HG03025 (cell line): Measurements from ENCODE around the gene USP13.
"Not testable (repeated sequence)": the region's sequence is repeated elsewhere in the genome, so short reads cannot be mapped to it uniquely, and the experiment has no call there.

Experiments
- ATAC-seq: cut with Tn5 transposase; IDR thresholded peaks from one replicate; pipeline ENCODE4 v1.9.1; 2021; ENCODE audit warnings: mild to moderate bottlenecking, moderate library complexity; ENCODE audit not compliant: unreplicated experiment, low FRiP score

The USP13 gene

DNA sequence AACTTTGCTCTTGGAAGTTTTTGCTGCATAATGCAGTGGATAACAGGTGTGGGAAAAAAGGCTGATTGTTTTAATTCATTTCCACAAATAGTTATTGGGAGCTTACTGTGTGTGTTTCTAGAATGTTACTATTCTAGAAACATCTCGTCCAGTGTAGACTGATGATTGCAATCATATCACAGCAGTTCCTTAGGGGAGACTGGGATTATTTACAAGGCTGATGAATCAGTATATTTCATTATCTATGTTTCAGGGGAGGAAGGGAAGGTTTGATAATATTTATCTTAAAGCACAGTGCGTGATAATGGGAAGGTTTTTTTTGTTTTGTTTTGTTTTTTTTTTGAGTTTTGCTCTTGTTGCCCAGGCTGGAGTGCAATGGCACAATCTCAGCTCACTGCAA is 2.4 kb downstream of the USP13 start:
- no peak for ATAC-seq

- no peak for ATAC-seq
These were observed 5.8 kb downstream of the USP13 start for GRCh38 chr3:179658606-179659005.

DNA sequence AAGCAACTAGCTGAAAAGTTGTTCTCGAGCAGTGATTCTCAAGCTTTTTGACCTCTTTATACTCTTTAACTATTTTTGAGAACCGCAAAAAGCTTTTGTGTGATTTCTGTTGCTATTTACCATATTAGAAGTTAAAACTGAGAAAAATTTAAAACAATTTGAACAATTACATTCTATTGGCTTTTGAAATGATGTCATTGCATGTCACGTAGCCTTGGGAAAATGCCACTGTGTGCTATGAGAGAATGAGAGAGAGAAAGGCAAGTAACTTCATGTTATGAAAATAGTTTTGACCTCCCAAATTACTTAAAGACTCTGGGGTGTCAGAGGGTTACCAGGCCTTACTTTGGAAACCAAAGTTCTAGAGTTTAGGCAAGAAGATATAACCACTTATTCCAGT is 8.0 kb downstream of the USP13 start:
- no peak for ATAC-seq

GRCh38 chr3:179661777-179662176 is 8.9 kb downstream of the USP13 start:
- no peak for ATAC-seq

DNA sequence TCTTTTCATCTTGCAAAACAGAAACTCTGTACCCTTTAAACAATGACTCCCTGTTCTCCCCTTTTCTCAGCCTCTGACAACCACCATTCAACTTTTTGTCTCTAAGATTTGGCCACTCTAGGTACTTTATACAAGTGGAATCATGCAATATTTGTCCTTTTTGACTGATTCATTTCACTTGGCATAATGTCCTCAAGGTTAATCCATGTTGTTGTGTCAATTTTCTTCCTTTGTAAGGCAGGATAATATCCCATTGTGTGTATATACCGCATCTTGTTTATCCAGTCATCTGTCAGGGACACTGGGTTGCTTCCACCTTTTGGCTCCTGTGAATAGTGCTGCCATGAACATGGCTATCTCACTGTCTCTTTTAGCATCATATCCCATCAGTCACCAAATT is 10.3 kb downstream of the USP13 start:
- no peak for ATAC-seq

- no peak for ATAC-seq
These were observed 13.2 kb downstream of the USP13 start for GRCh38 chr3:179666030-179666429.

- ATAC-seq = no peak
These were observed 13.7 kb downstream of the USP13 start for GRCh38 chr3:179666436-179667035.

GRCh38 chr3:179668429-179668828 is 15.6 kb downstream of the USP13 start:
- ATAC-seq = no peak

- no peak for ATAC-seq
These were observed 17.5 kb downstream of the USP13 start for GRCh38 chr3:179670311-179670710.

- no peak for ATAC-seq
These were observed 18.5 kb downstream of the USP13 start for GRCh38 chr3:179671309-179671708.

DNA sequence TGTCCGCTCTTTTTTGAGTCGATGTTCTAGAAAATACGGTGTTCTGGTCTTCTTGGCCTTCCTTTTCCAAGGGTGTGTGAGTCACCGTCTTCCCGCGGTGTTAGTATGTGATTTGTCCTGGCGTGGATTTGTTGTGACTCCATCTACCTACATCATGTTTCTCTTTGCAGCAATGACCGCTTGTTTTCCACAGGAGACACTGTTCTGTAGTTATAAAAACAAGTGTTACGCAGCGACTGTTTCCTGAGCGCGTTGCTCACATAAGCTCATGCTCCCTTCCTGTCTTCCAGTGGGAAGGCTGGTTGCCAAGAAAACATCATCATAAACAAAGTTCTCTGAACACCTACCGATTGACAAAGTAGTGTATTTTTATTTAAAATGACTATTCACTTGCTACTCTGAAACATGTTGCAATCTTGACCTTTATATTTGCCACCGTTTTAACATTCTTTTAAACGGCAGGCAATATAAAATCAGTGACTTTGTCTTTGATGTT is 19.0 kb downstream of the USP13 start:
- no peak for ATAC-seq

DNA sequence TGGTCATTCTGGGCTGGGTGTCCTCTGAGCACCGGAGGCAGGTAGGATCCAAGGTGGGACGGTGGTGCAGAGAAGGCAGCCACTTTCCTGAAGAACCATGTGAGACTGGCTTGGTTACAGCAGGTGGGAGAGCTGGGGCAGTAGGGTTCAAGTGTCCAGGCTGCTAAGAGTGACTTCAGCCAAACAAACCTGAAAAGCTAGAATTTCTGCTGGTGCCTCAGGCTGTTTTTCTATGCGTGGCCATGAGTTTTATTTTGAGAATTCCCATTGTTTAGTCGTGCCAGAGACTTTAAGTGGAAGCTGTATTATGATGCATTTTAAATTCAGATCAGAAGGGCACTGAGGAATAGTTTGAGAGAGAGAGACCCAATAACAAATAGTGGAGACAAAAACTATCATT is 20.1 kb downstream of the USP13 start:
- no peak for ATAC-seq

DNA sequence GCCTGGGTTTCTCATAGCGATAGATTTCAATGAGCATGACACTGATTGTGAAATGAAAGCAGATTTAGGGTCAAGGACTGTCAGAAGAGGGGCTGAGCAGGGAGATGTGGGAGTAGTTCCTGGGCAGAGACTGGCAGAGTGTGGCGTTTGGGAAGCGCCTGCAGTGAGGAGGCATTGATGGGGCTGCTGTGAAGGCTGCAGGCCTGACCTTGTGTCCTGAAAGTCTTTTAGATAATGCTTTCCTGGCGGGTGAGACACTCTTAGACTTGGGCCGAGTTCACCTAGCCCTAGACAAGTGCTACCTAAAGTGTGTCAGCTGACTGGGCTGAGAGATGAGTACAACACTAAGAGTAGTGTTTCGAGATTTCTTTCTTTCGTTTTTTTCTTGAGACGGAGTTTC is 20.7 kb downstream of the USP13 start:
- ATAC-seq = no peak

GRCh38 chr3:179676081-179676480 is 23.2 kb downstream of the USP13 start:
- ATAC-seq = no peak

GRCh38 chr3:179677884-179678283 is 25.0 kb downstream of the USP13 start:
- no peak for ATAC-seq

DNA sequence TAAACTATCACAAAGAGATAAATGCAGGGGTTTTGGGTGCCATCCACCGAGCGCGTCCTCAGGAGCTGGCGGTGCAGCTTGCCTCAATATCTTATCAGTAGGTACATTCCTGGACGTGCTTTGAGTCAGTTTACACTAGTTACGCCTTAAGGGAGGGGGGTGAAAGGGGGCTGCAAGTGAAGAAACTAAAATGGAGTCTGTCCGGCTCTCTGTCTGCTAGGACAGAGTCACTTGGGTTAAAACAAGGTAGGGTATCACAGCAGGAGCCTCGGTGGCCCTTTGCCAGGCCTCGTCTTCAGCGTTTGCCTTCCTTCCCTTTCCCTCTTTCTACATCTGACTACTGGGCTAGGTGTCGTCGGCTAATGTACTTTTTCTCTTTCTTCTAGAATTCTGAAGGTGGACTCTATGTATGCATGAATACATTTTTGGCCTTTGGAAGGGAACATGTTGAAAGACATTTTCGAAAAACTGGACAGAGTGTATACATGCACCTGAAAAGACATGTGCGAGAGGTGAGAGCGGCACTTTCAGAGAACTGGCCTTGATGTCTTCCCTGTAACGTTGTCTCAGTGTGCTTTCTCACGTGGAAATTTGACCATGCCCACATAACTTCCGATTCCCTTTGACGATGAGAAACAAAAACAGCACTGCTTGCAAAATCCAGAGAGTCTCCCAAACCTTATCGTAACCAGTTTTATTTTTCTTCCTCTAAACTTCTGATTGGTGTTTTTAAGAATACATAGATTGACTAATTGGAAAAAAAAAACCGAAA is 28.8 kb downstream of the USP13 start:
- ATAC-seq = no peak

DNA sequence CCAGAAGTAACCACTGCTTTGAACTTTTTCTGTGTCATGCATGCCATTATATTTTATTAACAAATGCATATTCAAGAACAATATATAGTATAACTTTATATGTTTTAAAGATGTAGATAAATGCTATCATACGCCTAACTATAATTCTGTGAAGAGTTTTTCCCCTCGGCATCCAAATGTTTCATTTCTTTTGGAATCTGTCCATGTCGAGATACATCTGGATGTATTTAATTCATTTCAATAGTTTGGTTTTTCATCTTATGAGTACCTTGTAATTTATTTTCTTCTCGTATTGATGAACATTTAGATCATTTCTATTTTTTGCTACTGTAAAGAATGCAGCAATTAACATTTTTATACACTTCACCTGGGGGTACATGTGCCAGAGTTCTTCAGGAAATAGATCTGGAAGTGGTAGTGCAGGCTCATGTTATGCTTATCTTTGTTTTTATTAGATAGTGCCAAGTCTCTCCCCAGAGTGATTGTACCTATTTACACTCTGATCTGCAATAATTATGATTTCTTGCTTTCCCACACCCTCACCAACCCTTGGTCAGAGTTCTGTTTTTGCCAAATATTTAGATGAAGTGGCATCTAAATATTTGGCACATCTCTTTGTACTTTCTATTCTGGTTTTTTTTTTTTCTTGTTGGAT is 29.7 kb downstream of the USP13 start:
- ATAC-seq = no peak

GRCh38 chr3:179683286-179683685 is 30.4 kb downstream of the USP13 start:
- not testable (repeated sequence) for ATAC-seq

DNA sequence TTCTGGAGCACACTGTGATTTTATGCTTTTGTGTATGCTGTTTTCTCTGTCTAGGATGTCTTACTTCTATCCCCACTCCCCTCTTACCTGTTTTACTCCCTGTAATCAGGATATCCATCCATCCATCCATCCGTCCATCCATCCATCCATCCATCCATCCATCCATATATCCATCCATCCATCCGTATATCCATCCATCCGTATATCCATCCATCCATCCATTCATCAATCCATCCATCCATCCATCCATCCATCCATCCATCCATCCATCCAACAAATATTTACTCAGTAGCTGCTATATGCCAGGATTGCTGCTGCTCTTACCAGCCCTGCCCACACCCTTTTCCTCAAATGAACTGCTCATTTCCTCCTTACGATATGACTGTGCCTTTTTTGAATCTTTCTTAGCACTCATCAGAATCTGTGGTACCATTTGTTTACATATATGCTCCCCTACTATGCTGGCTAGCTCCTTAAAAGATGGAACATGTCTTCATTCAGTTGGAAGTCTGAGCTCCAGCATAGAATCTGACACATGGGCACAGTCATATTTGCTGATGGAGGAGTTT is 35.2 kb downstream of the USP13 start:
- no peak for ATAC-seq

DNA sequence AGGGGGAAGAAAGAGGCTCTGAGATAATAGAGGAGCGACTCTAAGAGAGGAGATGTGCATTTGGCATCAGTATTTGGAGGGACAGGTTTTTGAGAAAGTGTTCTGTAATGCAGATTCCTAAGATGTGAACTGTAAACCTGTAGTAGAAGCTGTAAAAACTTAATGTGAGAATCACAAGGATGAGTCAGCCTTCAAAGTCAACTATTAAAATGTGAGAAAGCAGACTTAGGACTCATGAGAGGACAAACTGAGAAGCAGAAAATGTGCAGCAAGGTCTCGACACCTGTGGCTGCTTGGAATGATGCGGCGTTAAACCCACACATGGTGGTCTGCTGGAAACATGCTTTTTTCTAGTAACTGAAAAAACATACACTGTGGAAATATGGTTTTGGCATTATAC is 36.0 kb downstream of the USP13 start:
- ATAC-seq = no peak

- ATAC-seq = no peak
These were observed 41.9 kb downstream of the USP13 start for GRCh38 chr3:179694731-179695130.
